Nucleus accumbens (tissue), 56 donors: Measurements from ENCODE around the gene ADAMTS12.

Source experiments
- DNase-seq, 56 donors: peaks; one replicate each; lab custom pipeline; 2025; lab: John Stamatoyannopoulos, UW

Gene ADAMTS12

DNA sequence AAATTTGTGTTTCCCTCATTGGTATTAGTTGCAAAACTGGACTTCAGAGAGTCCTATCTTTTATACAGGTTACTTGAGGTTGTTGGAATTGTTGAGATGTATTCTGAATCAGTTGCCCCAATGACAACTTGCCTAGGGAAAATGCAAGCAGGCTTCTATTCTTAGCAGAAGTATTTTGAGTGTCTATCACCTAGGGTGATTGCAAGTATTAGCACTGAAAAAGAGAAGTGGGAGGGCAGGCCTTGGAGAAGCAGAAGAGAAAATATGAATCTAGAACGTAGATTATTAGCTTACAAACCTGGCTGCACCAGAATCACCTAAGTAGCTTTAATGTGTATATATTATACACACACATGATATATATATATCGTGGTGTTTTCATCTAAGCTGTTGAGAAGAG lies 43.2 kb downstream of the ADAMTS12 start:
- DNase-seq: peak in 1 of 56 donors; percentile 12

- no peak for DNase-seq
Observed at GRCh38 chr5:33846851-33847250, 44.9 kb downstream of the ADAMTS12 start.

DNA sequence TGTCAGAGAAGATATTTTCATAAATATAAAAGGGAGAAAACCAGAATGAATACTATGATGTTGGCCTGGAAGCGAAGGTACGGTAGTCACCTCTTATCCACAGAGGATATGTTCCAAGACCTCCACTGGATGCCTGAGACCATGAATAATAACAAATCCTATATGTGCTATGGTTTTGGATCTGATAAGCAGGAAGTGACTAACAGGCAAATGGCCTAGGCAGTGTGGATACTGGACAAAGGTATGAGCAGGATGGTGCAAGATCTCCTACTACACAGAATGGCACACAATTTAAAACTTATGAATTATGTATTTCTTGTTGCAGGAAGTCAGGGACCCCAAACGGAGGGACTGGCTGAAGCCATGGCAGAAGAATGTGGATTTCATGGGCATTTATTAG lies 48.2 kb downstream of the ADAMTS12 start:
- no peak for DNase-seq

DNA sequence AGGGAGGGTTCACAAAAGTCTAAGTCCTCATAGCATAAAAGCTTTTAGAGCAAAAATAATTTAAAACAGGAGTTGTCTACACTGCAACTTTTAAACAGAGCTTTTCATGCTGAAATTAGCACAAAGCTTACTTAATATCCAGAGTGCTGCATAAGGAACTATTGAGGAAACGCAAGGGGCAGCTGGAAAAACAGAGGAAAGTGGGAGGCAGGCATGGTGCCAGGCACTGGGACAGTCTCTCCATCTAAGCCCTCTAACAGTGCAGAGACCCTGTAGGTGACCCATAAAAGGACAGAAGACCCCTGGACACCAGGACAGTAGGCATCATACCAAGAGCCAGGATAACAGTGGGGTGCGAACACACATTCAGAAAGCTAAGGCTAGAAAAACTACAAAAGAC lies 49.3 kb downstream of the ADAMTS12 start:
- DNase-seq: no peak

DNA sequence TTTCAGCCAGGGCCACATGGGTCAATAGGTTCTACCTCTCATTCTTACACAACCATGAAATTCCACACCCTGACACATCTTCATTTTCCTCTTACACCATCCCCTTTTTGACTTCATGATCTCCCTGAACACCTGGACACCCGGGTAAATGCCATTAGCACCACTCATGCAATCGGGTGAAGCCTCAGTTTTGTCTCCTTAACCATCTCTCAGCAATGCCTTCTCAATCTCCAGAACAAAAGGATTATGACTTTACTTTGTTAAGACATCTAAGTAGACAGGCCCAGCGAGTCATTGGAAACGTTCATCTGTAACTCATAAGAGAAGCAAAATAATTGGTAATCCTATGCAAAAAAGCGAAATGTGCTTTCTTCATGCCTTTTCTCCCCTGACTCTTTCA lies 49.9 kb downstream of the ADAMTS12 start:
- no peak for DNase-seq

DNA sequence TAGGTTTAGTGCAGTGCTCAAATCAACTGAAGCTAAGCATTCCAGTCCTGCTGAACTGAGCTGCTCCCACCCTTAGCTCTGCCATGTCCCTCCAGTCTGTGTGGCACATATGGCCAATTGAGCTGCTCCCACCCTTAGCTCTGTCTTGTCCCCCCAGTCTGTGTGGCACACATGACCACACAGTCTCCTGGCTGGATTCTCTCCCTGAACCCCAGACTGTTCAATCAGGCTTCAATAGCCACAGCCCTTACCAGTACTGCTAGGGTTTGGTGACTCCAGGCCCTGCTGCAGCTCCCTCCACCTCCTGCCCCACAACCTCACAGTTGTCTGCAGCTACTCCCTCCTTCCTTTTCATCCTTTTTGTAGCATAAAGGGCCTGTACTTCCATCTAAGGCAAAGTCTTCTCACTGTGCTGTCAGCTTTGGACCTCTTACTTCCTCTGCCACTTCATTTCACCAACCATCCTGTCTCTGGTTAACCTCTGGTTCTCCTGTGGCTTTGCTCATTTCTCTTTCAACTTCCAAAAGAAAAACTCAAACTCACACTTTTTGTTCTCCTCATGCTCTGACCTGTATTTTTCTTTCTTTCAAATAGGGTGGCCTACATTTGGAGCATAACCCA lies 50.8 kb downstream of the ADAMTS12 start:
- DNase-seq: no peak

- no peak for DNase-seq
Observed at GRCh38 chr5:33837301-33837700, 54.5 kb downstream of the ADAMTS12 start.

GRCh38 chr5:33834334-33834733 lies 57.5 kb downstream of the ADAMTS12 start:
- DNase-seq: no peak

- DNase-seq: no peak
Observed at GRCh38 chr5:33833237-33833575, 58.6 kb downstream of the ADAMTS12 start.

- DNase-seq: no peak
Observed at GRCh38 chr5:33832404-33833236, 59.2 kb downstream of the ADAMTS12 start.

DNA sequence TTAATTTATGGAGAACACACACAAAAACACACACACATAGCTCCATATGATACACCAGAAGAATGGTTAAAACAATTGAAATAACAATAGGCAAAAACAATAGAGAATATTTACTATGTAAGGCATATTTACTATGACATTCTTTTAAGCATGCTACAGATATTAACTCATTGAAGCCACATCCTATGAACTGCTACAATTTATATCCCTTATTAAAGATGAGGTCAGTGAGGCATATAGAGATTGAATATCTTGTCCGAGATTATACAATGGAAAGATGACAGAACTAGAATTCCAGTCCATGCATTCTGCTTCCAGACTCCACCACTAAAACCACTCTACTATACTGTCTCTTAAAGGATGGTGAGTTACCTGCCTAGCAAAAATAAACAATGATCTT lies 60.7 kb downstream of the ADAMTS12 start:
- no peak for DNase-seq

DNA sequence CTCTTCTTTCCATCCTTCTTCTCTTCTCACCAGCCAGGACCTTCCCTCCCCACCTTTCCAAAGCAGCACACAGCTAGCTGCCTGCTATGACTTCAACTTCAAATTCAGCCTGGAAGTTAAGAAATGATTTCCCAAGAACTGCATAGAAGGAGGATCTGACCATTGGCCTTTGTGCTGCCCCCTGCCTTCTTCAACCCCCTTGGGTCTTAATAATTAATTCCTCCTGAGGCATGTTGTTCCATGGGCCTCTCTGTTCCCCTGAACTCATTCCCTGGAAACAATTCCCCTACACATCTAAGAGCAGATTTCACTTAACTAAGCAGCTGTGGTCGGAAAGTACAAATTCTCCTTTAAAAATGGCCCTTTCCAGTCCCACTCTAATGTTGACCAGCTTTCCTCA lies 62.4 kb downstream of the ADAMTS12 start:
- DNase-seq: no peak

GRCh38 chr5:33828626-33829308 lies 63.0 kb downstream of the ADAMTS12 start:
- DNase-seq: no peak

DNA sequence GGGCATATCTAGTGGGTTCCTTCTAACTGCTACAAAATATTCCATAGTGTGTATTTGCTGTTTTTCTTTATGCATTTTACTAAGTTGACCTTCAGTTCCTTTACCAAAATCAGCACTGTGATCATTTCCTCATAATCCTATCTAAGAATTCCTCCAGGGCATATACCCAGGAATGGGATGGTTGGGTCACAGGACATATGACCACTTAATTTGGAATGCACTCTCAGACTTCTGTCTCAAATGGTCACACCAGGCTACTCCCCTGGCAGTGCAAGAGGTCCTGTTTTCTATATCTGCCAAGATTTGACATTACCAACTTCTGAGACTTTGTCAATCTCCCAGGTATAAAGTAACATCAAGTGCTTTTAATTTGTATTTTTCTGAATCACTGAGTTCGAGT lies 63.9 kb downstream of the ADAMTS12 start:
- no peak for DNase-seq

DNA sequence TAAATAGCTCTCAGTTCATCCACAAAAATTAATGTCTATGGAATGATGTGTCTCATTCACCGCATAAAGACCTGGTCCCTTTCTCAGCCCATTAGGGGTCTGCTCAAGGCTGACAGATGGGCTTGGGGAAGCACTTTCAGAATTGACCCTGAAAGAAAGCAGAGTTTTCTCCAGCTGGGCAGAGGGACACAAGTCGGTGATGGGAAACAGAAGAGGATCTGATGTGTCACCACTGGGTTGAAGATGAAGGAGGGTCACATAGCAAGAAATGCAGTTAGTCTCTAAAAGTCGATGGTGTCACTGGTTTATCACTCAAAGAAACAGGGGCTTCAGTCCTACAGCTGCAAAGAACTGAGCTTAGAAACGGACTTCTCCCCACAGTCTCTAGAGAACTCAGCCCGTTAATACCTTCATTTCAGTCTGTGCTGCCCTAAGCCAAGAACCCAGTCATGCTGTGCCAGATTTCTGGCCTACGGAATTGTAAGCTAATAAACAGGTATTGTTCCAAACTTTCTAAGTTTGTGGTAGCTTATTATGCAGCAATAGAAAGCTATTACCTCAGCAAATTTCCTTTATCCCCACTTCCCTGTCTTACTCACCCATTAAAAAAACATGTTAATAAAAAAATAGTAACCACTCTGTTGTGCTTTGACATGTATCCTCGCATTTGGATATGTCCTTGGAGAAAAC lies 64.6 kb downstream of the ADAMTS12 start:
- DNase-seq: no peak

- peak in 7 of 56 donors; percentile 2 to 33 (median 4) for DNase-seq
Observed at GRCh38 chr5:33824516-33825195, 67.1 kb downstream of the ADAMTS12 start.

DNA sequence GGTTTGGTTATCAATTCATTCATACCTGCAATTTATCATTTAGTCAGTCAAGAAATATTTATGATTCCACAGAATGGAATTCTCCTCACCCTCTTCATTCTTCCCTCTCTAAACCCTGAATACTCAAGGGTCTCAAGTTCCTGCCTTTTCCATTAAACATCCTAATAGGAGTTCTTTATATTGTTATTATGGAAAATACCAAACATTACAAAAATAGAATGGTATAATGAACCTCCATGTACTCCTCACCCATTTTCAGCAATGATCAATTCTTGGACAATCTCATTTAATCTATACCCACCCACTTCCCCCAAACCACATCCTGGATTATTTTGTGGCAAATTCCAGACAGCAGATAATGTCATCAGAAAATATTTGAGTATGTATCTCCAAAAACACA lies 74.5 kb downstream of the ADAMTS12 start:
- no peak for DNase-seq

DNA sequence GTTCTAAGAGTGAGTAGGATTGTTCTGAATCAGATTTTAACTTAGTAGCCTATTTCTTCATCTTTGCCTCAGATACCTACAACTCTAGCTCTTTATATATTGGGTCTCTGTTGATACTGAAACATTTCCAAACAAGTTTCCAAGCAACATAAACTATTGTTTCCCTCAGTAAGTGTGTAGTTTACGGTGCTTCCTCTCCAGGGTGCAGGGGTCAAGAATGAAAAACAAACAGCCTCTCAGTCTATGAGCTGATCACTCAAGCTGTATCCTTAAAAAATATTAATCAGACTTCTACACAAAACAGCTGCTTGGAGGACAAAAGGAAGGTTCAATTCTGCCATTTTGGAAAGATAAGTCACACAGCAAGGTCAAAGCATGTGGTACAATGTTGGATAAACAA lies 75.0 kb downstream of the ADAMTS12 start:
- DNase-seq: no peak

- no peak for DNase-seq
Observed at GRCh38 chr5:33812746-33813145, 79.0 kb downstream of the ADAMTS12 start.

GRCh38 chr5:33810491-33811120 lies 81.2 kb downstream of the ADAMTS12 start:
- no peak for DNase-seq
